Measurements from ENCODE around the gene ROS1.
"Not testable (repeated sequence)": the region's sequence is repeated elsewhere in the genome, so short reads cannot be mapped to it uniquely, and the experiment has no call there.

ROS1 gene

DNA sequence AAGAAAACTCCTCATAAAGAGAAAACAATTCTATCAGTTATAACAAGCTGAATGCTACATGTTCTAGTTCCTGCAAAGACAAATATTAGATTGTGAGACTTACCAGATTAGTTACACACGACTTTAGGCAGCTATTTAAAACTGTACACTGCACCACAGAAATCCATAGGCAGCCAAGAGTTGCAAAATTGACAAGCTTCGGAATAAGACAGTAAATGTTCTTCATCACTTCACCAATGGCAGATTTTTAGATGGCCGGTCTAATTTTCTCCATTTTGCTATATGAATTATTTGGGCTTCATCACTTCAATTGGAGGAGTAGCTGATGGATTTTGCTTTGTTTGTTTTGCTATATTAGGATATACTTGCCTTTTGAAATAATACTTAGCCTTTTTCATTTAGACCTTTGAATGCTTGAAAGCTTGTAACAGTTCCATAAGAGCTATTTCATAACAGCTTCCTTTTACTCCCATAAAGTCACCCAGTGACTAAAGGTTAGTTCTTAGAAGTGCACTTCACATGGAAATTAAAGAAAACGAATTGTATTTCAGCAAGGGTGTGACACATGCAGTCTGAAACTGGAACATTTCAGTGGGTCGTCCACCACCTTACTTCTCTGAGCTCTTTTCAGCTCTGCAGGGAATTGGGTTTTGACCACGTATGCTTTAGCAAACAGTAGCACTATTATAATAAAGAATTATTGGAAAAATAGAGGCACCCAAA, at the start of gene ROS1:
TSS of gene ROS1 (minus strand) at position 512 of the 723 bp plus-strand sequence. CDS start at position 226, 286 bp downstream.
- no peak for DNase-seq (ENCODE audit: low spot score)

DNA sequence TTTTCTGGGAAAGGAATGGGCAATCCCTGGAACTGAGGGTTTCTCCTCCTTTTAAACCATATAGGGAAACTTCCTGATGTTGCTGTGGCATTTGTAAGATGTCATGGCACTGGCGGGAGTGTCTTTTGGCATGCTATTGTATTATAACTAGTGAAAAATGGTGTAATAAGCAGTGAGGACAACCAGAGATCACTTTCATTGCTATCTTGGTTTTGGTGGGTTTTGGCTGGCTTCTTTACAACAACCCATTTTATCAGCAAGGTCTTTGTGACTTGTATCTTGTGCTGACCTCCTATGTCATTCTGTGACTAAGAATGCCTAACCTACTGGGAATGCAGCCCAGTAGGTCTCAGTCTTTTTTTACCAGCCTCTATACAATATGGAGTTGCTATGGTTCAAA, 47.7 kb upstream of the ROS1 start:
- no peak for DNase-seq (ENCODE audit: low spot score)

DNA sequence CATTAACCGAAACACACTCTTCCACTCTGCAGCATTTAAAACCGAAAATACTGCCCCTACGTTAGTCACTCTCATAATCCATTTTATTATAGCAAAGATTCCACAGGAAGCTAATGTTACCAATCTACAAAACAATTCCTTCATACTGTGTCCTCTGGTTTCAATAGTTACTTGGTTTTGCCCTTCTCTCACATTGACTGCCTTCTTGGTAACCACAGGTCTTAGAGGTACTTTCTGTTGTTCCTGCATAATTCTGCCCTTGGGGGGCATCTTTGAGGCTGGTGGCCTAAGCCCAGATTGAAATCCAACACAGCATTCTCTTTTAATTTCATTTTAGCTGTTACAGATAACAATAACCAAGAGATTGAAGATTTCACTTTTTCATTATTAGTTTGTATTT, 46.9 kb upstream of the ROS1 start:
- no peak for DNase-seq (ENCODE audit: low spot score)

DNA sequence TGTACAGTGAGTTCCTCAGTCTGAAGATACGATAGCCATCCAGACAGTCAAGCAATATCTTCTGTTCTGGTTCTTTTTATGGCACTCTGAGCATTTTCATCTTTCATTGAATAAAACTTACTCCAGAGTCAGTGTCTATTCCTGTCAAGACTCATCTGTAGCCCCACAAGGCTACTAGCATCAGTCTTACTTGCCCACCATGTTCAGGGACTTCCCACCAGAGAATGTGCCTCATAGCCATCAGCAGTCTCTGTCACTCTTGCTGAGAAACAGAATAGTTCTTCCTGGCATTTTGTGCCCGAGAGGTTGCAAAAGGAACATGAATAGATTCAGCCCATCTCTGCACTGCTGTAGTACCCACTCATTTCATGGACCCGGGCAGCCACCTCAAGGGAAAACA, 44.0 kb upstream of the ROS1 start:
- DNase-seq (ENCODE audit: low spot score) = no peak

GRCh38 chr6:117469356-117469755, 43.6 kb upstream of the ROS1 start:
- DNase-seq (ENCODE audit: low spot score) = no peak

- not testable (repeated sequence) for DNase-seq (ENCODE audit: low spot score)
Measured at GRCh38 chr6:117468527-117468926, 42.8 kb upstream of the ROS1 start.

DNA sequence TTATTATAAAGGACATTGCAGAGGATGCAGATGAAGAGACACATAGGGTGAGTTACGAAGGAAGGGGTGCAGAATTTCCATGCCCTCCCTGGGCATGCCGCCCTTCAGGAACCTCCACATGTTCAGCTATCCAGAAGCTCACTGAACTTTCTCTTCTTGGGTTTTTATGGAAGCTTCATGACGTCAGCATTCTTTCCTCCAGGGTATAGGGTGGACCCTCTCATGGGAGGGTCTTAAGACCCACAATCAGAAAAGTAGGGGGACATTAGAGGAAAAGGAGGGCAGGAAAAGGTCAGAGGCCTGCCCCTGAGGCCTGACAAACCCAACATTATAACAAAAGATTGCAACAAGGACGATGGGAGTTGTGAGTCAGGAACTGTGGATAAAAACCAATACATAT, 42.1 kb upstream of the ROS1 start:
- DNase-seq (ENCODE audit: low spot score) = no peak

DNA sequence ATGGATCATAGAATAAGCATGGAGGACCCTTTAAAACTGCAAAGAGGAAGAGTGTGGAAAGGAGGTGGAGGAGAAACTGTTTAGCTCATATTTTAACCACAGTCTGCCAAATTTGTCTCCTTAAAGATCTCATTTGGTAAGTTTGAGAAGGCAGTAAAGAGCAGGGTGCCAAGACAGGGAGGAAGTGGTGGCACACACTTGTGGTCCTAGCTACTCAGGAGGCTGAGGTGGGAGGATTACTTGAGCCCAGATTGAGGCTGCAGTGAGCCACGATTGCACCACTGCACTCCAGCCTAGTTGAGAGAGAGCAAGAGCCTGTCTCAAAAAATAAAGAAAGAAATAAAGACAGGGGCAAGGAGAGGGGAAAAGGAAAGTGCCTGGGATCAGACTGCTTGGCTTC, 39.9 kb upstream of the ROS1 start:
- no peak for DNase-seq (ENCODE audit: low spot score)

DNA sequence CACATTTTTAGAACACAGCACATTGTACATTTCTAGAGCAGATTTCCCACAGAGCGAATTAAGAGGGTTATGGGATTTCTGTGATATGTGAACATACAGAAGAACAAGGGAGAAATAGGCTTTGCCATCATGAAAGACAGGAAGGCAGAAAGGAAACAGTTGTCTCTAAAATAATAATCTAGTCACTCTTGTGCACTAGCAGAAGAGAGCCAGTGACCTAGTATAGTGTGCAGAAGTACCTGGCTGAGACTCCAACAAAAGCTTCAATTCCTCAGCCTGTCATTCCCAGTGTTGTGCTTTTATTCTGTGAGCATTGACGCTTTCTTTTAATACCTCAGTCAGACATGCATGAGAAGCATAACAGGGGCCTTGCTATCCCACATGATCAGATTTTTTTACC, 39.0 kb upstream of the ROS1 start:
- no peak for DNase-seq (ENCODE audit: low spot score)

DNA sequence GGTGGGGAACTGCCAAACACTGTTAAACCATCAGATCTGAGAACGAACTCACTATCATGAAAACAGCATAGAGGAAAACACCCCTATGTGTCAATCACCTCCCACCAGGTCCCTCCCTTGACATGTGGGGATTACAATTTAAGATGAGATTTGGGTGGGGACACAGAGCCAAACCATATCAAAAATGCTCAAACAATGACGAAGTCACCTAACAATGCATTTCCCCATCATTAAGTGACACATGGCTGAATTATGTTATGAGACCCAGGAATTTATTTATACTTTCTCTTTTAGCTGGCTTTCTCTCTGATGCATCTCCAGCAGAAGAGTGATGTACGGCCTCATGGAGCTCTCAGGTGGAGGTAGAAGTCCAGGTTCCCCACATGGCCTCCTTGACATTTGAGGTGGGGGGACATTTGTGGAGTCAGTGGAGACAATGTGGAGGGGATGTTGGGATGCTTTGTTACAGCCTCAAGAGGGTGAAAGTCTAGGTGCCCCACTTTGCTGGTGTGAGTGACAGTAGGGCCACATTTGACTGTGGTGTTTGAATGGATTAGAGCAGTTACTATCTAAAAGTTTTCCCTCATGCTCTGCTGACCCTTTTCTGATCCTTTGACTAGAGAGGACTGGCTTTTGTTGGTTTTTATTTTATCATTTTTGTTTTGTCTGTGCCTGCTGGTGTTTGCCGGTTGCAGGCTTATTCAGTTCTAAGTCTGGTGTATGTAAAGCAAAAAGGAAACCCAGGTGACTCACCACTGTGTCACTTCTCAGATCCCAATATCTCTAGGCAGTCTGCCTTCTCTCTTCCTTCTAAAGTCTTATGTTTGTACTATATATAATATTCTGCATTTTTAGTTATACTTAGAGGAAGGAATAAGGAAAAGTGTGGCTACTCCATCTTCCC, 38.3 kb upstream of the ROS1 start:
- no peak for DNase-seq (ENCODE audit: low spot score)

DNA sequence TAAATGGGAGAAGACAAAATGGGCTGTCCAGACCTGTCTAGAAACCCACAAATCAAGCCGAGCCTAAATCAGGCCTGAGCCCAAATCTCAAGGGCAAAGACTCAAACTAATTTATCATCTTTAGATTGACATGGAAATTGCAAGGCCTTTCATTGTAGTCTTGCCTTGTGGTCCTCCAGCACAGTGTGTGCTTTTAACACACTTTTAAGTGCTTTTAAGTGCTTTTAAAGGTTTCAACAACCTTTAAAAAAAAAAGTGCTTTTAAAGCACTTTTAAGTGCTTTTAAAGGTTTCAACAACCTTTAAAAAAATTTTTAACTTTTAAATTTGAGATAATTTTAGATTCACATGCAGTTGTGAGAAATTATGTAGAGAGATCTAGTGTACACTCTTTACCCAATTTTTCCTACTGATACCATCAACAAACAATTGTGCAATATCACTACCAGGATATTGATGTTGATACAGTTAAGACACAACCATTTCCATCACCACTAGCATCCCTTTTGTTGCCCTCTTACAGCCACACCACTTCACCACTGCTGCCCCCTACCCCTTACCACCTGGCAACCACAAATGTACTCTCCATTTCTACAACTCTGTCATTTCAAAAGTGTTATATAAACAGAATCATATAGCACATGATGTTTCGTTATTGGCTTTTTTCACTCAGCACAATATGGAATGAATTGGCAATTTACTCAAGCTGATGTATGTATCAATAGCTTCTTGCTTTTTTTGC, 33.6 kb upstream of the ROS1 start:
- DNase-seq (ENCODE audit: low spot score) = no peak

DNA sequence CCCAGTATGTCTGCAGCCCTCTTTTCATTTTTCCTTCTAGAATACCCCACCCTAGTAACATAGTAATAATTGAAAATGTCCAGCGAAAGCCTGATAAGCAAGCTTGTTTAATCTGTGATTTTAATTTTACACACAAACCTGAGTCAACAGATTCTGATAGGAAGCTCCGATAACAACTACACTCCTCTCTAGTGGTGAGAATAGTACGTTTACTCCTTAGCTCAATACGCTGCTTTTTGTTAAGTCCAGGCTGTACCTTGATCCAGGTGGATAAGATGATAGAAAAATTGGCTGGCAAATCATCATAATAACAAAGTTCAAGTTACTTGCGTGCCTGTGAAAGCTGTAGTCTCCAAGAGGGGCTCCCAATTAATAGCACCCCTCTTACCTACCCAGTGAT, 31.3 kb upstream of the ROS1 start:
- DNase-seq (ENCODE audit: low spot score) = no peak

- DNase-seq (ENCODE audit: low spot score) = no peak
Measured at GRCh38 chr6:117456250-117456649, 30.5 kb upstream of the ROS1 start.

- no peak for DNase-seq (ENCODE audit: low spot score)
Measured at GRCh38 chr6:117451671-117452070, 25.9 kb upstream of the ROS1 start.

- peak; percentile 22 for DNase-seq (ENCODE audit: low spot score)
Measured at GRCh38 chr6:117449549-117450439, 24.1 kb upstream of the ROS1 start.

GRCh38 chr6:117448732-117449485, 23.2 kb upstream of the ROS1 start:
- DNase-seq (ENCODE audit: low spot score) = no peak

GRCh38 chr6:117448011-117448410, 22.3 kb upstream of the ROS1 start:
- DNase-seq (ENCODE audit: low spot score) = no peak

GRCh38 chr6:117446861-117447260, 21.1 kb upstream of the ROS1 start:
- no peak for DNase-seq (ENCODE audit: low spot score)

- DNase-seq (ENCODE audit: low spot score) = no peak
Measured at GRCh38 chr6:117444600-117444999, 18.9 kb upstream of the ROS1 start.

- DNase-seq (ENCODE audit: low spot score) = not testable (repeated sequence)
Measured at GRCh38 chr6:117442313-117442712, 16.6 kb upstream of the ROS1 start.

- no peak for DNase-seq (ENCODE audit: low spot score)
Measured at GRCh38 chr6:117441824-117442264, 16.1 kb upstream of the ROS1 start.

Measured in iPS-NIHi11 (cell line).